Mucosa of rectum (tissue), 2 donors: Measurements from ENCODE around the gene SLC30A1.
"Not testable (repeated sequence)": the region's sequence is repeated elsewhere in the genome, so short reads cannot be mapped to it uniquely, and the experiment has no call there.

Source experiments
- H3K27ac ChIP-seq, 2 donors: one replicate each; pipeline ENCODE4 v1.7.0; 2013; ENCODE audit warnings: inconsistent platforms in 2 of 2, low read depth in 2 of 2, low read length in 2 of 2
- H3K27me3 ChIP-seq, 2 donors: one replicate each; pipeline ENCODE4 v1.7.0; 2013; ENCODE audit warnings: low read length in 2 of 2; ENCODE audit not compliant: control insufficient read depth in 2 of 2, insufficient read depth in 2 of 2
- H3K36me3 ChIP-seq, 2 donors: one replicate each; pipeline ENCODE4 v1.7.0; 2013; ENCODE audit warnings: low read length in 2 of 2; ENCODE audit not compliant: control insufficient read depth in 2 of 2, insufficient read depth in 2 of 2
- H3K4me1 ChIP-seq, 2 donors: one replicate each; pipeline ENCODE4 v1.7.0; 2013; ENCODE audit warnings: low read length in 2 of 2, mild to moderate bottlenecking in 1 of 2; ENCODE audit not compliant: control insufficient read depth in 2 of 2, insufficient read depth in 2 of 2
- H3K4me3 ChIP-seq, 2 donors: one replicate each; pipeline ENCODE4 v1.7.0; 2013; ENCODE audit warnings: low read length in 2 of 2
- H3K9ac ChIP-seq, 2 donors: one replicate each; pipeline ENCODE4 v1.7.0; 2013; ENCODE audit warnings: low read length in 2 of 2, low read depth in 1 of 2, mild to moderate bottlenecking in 1 of 2
- H3K9me3 ChIP-seq, 2 donors: one replicate each; pipeline ENCODE4 v1.7.0; 2013; ENCODE audit warnings: low read length in 2 of 2; ENCODE audit not compliant: control insufficient read depth in 2 of 2
- donor health status: healthy.
- donor health status: Normal muscosa, but diverticular disease.

The SLC30A1 gene

DNA sequence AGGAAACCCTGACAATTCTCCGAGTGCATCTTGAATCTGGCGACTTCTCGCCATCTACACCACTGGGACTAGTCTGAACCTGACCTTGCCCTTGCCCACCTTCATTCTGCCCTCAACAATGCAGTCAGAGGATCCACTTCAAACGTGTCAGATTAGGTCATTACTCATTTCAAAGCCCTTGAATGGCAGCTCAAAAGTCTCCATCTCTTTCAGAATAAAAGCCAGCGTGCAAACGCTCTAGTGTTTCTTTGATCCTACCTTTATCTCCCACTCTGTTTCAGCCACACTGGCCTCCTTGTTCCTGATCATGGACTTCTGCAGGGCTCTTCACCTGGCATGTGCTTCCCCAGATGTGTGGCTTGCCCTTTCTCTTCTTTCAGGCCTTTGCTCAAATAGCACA, 31.3 kb downstream of the SLC30A1 start:
- Histone ChIP-seq H3K4me1 (peaks cover 2 to 4% of the 10 kb centered on the region in 2 donors), H3K27ac (no peak overlapping the region), H3K36me3 (no peaks in the 10 kb centered on the region)

GRCh38 chr1:211546543-211546942, 32.4 kb downstream of the SLC30A1 start:
- Histone ChIP-seq H3K27me3 (no peaks in the 10 kb centered on the region), H3K27ac (no peak overlapping the region), H3K4me3 (no peak overlapping the region), H3K9ac (no peak overlapping the region), H3K36me3 (no peaks in the 10 kb centered on the region), H3K9me3 (no peaks in the 10 kb centered on the region), H3K4me1 (peaks cover 4 to 11% of the 10 kb centered on the region in 2 donors)

More for the DNA sequence above, 31.3 kb downstream of the SLC30A1 start:
- H3K9me3 ChIP-seq: no peaks in the 10 kb centered on the region
- H3K27me3 ChIP-seq: no peaks in the 10 kb centered on the region
- H3K4me3 ChIP-seq: no peak overlapping the region
- no peak overlapping the region for H3K9ac ChIP-seq

GRCh38 chr1:211543025-211543424, 35.9 kb downstream of the SLC30A1 start:
- Histone ChIP-seq H3K9me3 (no peaks in the 10 kb centered on the region), H3K27me3 (no peaks in the 10 kb centered on the region), H3K4me3 (no peak overlapping the region), H3K9ac (no peak overlapping the region), H3K4me1 (peaks cover 4 to 10% of the 10 kb centered on the region in 2 donors), H3K27ac (no peak overlapping the region), H3K36me3 (no peaks in the 10 kb centered on the region)

DNA sequence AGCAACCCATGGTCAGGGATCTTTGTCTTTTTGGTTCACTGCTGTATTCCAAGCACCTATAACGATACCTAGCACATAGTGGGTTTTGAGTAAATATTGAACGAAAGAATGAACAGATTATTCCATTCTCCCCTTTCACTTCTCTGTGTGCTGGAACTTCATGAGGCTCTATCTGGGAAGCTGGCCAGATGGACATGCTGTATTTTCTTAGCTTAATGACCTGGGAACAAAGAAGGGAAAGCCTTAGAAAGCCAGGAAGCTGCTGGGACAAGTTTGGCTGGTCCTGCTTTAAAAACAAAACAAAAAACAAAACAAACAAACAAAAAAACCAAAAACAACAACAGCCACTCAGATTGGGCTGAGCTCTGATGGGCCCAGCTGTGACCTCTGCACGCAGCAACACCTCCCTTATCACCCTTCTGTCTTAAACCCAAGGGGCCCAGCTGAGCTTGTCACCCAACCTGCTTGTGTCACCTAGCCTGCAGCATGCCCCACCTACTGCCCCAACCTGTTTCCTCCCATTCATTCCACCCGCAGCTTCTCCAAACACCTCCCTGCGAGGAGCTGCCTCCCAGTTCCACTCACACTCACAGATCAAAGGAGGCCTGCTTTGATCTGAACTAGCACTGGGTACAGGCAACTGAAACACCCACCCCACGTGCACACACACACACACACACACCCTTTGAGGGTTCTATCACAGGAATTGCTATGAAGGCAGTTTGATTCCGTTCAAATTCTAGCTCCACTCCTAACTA, 37.1 kb downstream of the SLC30A1 start:
- Histone ChIP-seq H3K4me1 (peaks cover 4 to 10% of the 10 kb centered on the region in 2 donors), H3K27ac (no peak overlapping the region), H3K9me3 (no peaks in the 10 kb centered on the region), H3K9ac (no peak overlapping the region), H3K36me3 (no peaks in the 10 kb centered on the region), H3K4me3 (no peak overlapping the region), H3K27me3 (no peaks in the 10 kb centered on the region)

DNA sequence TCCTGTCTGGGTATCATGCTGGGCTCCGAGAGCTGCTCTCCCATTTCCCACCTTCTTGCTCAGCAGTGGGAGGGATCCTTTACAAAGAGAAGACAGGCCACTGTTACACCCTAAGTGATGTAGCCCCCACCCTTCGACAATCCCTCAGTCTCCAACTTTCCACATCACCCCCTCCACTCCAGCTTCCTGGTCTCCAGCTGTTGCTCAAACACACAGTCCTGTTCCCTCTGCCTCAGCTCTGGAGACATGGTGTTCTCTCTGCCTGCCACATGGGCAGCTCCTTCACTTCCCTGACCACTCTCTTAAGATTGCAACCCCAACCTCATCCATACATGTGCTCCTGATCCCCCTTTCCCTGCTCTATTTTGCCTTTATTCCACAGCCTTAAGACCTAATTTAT, 37.7 kb downstream of the SLC30A1 start:
- H3K27ac ChIP-seq: no peak overlapping the region
- H3K4me1 ChIP-seq: peaks cover 4 to 10% of the 10 kb centered on the region in 2 donors
- no peaks in the 10 kb centered on the region for H3K27me3 ChIP-seq
- no peaks in the 10 kb centered on the region for H3K36me3 ChIP-seq
- H3K9me3 ChIP-seq: no peaks in the 10 kb centered on the region
- no peak overlapping the region for H3K9ac ChIP-seq
- H3K4me3 ChIP-seq: no peak overlapping the region

DNA sequence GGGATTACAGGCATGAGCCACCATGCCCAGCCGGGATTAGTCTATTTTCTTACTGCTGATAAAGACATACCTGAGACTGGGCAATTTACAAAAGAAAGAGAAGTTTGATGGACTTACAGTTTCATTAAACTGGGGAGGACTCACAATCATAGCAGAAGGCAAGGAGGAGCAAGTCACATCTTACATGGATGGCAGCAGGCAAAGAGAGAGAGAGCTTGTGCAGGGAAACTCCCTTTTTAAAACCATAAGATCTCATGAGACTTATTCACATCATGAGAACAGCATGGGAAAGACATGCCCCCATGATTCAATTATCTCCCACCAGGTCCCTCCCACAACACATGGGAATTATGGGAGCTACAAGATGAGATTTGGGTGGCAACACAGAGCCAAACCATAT, 38.1 kb downstream of the SLC30A1 start:
- not testable (repeated sequence) for H3K36me3 ChIP-seq, H3K4me3 ChIP-seq, H3K9me3 ChIP-seq, H3K27me3 ChIP-seq, H3K27ac ChIP-seq, H3K9ac ChIP-seq
- peaks cover 4 to 10% of the 10 kb centered on the region in 2 donors for H3K4me1 ChIP-seq

DNA sequence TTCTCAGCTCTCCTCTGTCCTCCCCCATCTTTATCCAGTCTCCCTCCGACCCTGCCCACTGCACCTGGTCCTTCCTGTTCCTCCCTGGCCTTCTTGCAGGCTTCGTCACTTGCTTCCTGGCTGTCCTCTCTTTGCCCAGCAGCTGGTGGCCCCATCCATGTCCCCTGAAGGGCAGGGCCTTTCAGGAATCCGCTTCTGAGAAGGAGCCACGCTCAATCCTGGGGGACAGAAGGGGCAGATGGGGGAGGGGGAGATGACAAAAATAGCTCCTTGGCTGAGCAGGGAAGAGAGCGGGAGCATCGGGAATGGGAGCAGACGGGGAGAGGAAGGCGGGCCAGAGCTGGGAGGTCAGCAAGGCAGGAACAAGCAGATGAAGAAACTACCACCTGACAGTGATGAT, 40.7 kb downstream of the SLC30A1 start:
- Histone ChIP-seq H3K9ac (no peak overlapping the region), H3K9me3 (no peaks in the 10 kb centered on the region), H3K4me3 (no peak overlapping the region), H3K27ac (no peak overlapping the region), H3K36me3 (no peaks in the 10 kb centered on the region), H3K4me1 (peaks cover 4 to 10% of the 10 kb centered on the region in 2 donors), H3K27me3 (no peaks in the 10 kb centered on the region)

DNA sequence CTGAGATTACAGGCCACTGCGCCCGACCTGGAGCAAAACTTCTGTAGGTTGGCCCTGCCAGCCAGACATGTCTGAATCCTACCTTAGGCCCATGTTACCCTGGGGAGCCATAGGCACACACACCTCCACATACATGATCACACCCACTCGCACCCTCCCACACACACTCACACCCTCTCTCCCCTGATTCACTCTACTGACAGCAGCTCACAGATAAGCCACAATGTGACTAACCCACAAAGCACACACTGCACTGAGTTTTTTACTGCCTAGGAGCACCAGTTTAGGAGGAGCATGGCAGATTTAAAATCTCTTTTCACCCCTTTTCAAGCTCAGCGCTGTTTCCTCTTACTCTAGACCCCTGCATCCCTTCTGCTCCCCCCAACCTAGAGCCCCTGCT, 41.7 kb downstream of the SLC30A1 start:
- Histone ChIP-seq H3K4me1 (peaks cover 2 to 8% of the 10 kb centered on the region in 2 donors), H3K4me3 (no peak overlapping the region), H3K9me3 (no peaks in the 10 kb centered on the region), H3K27ac (no peak overlapping the region), H3K36me3 (no peaks in the 10 kb centered on the region), H3K9ac (no peak overlapping the region), H3K27me3 (no peaks in the 10 kb centered on the region)

- no peak overlapping the region for H3K9ac ChIP-seq
- no peaks in the 10 kb centered on the region for H3K27me3 ChIP-seq
- no peak overlapping the region for H3K27ac ChIP-seq
- H3K9me3 ChIP-seq: no peaks in the 10 kb centered on the region
- H3K36me3 ChIP-seq: no peaks in the 10 kb centered on the region
- peaks cover 0 to 2% of the 10 kb centered on the region in 2 donors for H3K4me1 ChIP-seq
- no peak overlapping the region for H3K4me3 ChIP-seq
These were observed 42.4 kb downstream of the SLC30A1 start for GRCh38 chr1:211536606-211537005.

DNA sequence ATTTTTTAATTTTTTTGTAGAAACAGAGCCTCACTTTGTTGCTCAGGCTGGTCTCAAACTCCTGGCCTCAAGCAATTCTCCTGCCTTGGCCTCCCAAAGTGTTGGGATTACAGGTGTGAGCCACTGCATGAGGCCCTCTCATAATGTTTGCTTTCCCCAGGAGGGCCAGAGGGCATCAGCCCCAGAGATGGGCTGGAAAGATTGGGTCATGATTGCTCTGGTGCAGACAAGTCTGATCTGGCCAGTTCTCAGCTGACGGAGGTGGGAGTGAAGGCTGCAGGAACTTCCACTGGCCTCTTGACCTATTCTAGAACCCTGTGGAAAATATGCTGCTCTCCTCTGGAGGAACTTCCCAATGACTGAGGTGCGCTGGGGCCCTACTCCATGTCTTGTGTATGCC, 43.6 kb downstream of the SLC30A1 start:
- Histone ChIP-seq H3K27me3 (no peaks in the 10 kb centered on the region), H3K9me3 (no peaks in the 10 kb centered on the region), H3K4me1 (no peaks in the 10 kb centered on the region), H3K27ac (no peak overlapping the region), H3K9ac (no peak overlapping the region), H3K4me3 (no peak overlapping the region), H3K36me3 (no peaks in the 10 kb centered on the region)
